ENCODE results near the gene LNPK. TPM values are rescaled to one million over a fixed set of nuclear protein-coding genes. Genes with fewer than 3 reads are reported as not detected.

The LNPK gene
- total and polyA plus RNA-seq, 2 of the 4 experiments (the other 2 are of a cell fraction), result 18.7 to 48.6 TPM

DNA sequence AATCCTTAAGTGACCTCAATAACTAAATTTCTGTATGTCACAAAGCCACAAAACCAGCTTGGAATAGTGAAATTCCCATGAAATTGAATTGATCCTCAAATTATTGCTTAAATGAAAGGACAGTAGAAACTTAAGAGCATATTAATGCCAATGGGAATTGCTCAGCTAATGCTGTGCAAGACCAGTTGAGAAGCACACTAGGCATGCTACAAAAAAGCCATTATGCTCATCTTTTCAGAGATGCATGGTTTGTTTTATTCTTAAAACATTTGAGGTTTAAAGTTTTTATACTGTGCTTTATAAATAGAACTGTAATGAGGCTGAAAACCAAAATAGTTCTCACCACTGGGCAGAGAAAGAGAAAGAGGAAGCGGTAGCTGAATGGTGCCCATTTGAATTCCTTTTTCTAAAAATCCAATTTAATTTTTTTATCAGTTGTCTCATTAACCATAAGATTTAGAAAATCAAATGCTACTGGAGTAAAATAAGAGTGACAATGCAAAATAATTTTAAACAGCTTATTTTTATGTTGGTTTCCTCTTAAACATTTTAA lies 98.6 kb downstream of the LNPK start:
- 0 out of 2 replicates have a peak, but pooled peaks cover 1% of the 10 kb centered on the region for H3K27me3 ChIP-seq (ENCODE audit: control insufficient read depth, insufficient read depth, low read length)
- TF ChIP-seq POLR2A (IDR thresholded peaks at IDR 0.05; ENCODE audit: low read depth, low read length) (no peak), RFX5 (IDR thresholded peaks at IDR 0.05; ENCODE audit: low read depth, low read length) (no peak), RAD21 (IDR thresholded peaks at IDR 0.05; ENCODE audit: low read length) (no peak), NFE2L2 (IDR thresholded peaks at IDR 0.05; ENCODE audit: low read depth, low read length) (no peak), SMC3 (IDR thresholded peaks at IDR 0.05; ENCODE audit: low read depth, low read length) (no peak), CEBPB (IDR thresholded peaks at IDR 0.05; ENCODE audit: low read depth, low read length) (no peak), CHD1 (IDR thresholded peaks at IDR 0.05; ENCODE audit: low read depth, low read length) (no peak), MAZ (IDR thresholded peaks at IDR 0.05; ENCODE audit: borderline replicate concordance, low read depth, low read length) (no peak), MAFK (IDR thresholded peaks at IDR 0.05; ENCODE audit: low read depth, low read length) (no peak), RCOR1 (IDR thresholded peaks at IDR 0.05; ENCODE audit: insufficient replicate concordance, low read length) (no peak), MXI1 (IDR thresholded peaks at IDR 0.05; ENCODE audit: borderline replicate concordance, low read depth, low read length) (no peak), BHLHE40 (IDR thresholded peaks at IDR 0.05; ENCODE audit: low read depth, low read length) (no peak), FOS (IDR thresholded peaks at IDR 0.05; ENCODE audit: low read depth, low read length) (no peak)
- TF ChIP-seq, protein P1, sequence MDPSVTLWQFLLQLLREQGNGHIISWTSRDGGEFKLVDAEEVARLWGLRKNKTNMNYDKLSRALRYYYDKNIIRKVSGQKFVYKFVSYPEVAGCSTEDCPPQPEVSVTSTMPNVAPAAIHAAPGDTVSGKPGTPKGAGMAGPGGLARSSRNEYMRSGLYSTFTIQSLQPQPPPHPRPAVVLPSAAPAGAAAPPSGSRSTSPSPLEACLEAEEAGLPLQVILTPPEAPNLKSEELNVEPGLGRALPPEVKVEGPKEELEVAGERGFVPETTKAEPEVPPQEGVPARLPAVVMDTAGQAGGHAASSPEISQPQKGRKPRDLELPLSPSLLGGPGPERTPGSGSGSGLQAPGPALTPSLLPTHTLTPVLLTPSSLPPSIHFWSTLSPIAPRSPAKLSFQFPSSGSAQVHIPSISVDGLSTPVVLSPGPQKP (IDR thresholded peaks at IDR 0.05; ENCODE audit: borderline replicate concordance, low read depth, low read length), result no peak
- TF ChIP-seq, protein P2, sequence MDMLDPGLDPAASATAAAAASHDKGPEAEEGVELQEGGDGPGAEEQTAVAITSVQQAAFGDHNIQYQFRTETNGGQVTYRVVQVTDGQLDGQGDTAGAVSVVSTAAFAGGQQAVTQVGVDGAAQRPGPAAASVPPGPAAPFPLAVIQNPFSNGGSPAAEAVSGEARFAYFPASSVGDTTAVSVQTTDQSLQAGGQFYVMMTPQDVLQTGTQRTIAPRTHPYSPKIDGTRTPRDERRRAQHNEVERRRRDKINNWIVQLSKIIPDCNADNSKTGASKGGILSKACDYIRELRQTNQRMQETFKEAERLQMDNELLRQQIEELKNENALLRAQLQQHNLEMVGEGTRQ (IDR thresholded peaks at IDR 0.05; ENCODE audit: low read depth, low read length), result no peak
- TF ChIP-seq, protein P3, sequence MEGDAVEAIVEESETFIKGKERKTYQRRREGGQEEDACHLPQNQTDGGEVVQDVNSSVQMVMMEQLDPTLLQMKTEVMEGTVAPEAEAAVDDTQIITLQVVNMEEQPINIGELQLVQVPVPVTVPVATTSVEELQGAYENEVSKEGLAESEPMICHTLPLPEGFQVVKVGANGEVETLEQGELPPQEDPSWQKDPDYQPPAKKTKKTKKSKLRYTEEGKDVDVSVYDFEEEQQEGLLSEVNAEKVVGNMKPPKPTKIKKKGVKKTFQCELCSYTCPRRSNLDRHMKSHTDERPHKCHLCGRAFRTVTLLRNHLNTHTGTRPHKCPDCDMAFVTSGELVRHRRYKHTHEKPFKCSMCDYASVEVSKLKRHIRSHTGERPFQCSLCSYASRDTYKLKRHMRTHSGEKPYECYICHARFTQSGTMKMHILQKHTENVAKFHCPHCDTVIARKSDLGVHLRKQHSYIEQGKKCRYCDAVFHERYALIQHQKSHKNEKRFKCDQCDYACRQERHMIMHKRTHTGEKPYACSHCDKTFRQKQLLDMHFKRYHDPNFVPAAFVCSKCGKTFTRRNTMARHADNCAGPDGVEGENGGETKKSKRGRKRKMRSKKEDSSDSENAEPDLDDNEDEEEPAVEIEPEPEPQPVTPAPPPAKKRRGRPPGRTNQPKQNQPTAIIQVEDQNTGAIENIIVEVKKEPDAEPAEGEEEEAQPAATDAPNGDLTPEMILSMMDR (conservative IDR thresholded peaks at IDR 0.05; ENCODE audit: low read depth, low read length), result no peak
- CTCF ChIA-PET, result no interaction called here
- no peak overlapping the region for H3K14ac ChIP-seq (replicated peaks; ENCODE audit: low read depth, low read length)
- no peak overlapping the region for H3K56ac ChIP-seq (ENCODE audit: extremely low read depth, insufficient read depth, low read length)
- no peaks in the 10 kb centered on the region for H3K4me1 ChIP-seq (ENCODE audit: control insufficient read depth, insufficient read depth, low read length)
- H2AFZ ChIP-seq (replicated peaks; ENCODE audit: low read length, poor library complexity), result no peak overlapping the region
- H4K5ac ChIP-seq (ENCODE audit: low read depth, low read length), result no peak overlapping the region
- no peaks in the 10 kb centered on the region for H3K9me3 ChIP-seq (ENCODE audit: control insufficient read depth, insufficient read depth, low read length)
- no peak overlapping the region for H2AK9ac ChIP-seq (replicated peaks; ENCODE audit: low read depth, low read length, poor library complexity)
- intact Hi-C loops (cut with micrococcal nuclease), result no loop called here
- no peak overlapping the region for H4K91ac ChIP-seq (ENCODE audit: insufficient read depth, low read depth, low read length)
- no peak for ATAC-seq (ENCODE audit: low read depth)
- no peak overlapping the region for H2BK20ac ChIP-seq (ENCODE audit: low read depth, low read length)
- H3K36me3 ChIP-seq (ENCODE audit: control insufficient read depth, insufficient read depth, low read length), result no peaks in the 10 kb centered on the region
- DNase-seq, result no peak
- no peaks in the 10 kb centered on the region for H3K79me1 ChIP-seq (ENCODE audit: low read depth in 1 of 2, low read length in 2 of 2)
- POLR2A ChIA-PET (ENCODE audit: unreplicated experiment), result no interaction called here
- no CpG with 5 or more reads among the region's 1 CpG for WGBS, 2 experiments (ENCODE audit: extremely low coverage in 2 of 2, insufficient read length in 1 of 2)
- no peak overlapping the region for H3K27ac ChIP-seq (ENCODE audit: insufficient read depth, low read length)
- in situ Hi-C loops (cut with MboI; ENCODE audit: low sequenced_read_pairs), result no loop called here
- H3K4ac ChIP-seq (ENCODE audit: low read depth, low read length), result no peak overlapping the region
- no peak overlapping the region for H3K4me2 ChIP-seq (ENCODE audit: low read depth, low read length)
- H2BK15ac ChIP-seq (ENCODE audit: low read depth, low read length), result no peak overlapping the region
- no peak overlapping the region for H4K8ac ChIP-seq (ENCODE audit: low read depth in 2 of 2, low read length in 2 of 2)
- no peak overlapping the region for H3K23ac ChIP-seq (ENCODE audit: low read depth, low read length)
- no peak overlapping the region for H3K9ac ChIP-seq (ENCODE audit: low read depth, low read length)
- no peak overlapping the region for H2BK120ac ChIP-seq (ENCODE audit: low read depth, low read length)
- H2AK5ac ChIP-seq (ENCODE audit: low read depth, low read length), result no peak overlapping the region
- H3K18ac ChIP-seq (ENCODE audit: low read depth, low read length), result no peak overlapping the region
- no peak overlapping the region for H3K4me3 ChIP-seq (ENCODE audit: insufficient read depth, low read depth, low read length)
- BruUV-seq (replicated peaks), result no TSS peak
- dilution Hi-C loops (cut with HindIII; ENCODE audit: low sequenced_read_pairs, unreplicated experiment), result no loop called here
- H2BK5ac ChIP-seq (ENCODE audit: low read depth, low read length, poor library complexity, severe bottlenecking), result no peak overlapping the region
- no peaks in the 10 kb centered on the region for H4K20me1 ChIP-seq (ENCODE audit: insufficient read depth, low read length)
- H3K9me1 ChIP-seq (ENCODE audit: insufficient read depth, low read length), result no peaks in the 10 kb centered on the region
